ENCODE measurements around the gene MPHOSPH8.

DNA sequence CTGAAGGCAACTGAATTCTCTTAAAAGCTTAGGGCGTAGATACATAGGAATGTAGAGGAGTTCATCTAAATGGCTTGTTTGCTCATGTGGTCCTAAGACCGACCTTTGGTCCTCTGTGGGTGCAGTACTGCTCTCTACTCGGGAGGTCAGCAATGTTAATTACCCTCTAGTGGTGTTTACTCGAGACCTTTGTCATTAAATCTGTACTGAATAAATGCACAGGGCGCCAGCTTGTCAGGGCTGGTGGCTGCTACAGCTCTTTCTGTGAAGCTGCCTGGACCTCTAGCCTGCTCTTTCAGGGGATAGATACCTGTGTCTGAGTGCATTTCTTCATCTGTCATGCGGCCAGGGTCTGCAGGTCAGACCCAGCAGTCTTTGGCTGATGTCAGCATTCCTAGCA is 29.2 kb upstream of the MPHOSPH8 start:
- TF ChIP-seq POLR2A (IDR thresholded peaks at IDR 0.05), result no peak
- TF ChIP-seq, protein P1, sequence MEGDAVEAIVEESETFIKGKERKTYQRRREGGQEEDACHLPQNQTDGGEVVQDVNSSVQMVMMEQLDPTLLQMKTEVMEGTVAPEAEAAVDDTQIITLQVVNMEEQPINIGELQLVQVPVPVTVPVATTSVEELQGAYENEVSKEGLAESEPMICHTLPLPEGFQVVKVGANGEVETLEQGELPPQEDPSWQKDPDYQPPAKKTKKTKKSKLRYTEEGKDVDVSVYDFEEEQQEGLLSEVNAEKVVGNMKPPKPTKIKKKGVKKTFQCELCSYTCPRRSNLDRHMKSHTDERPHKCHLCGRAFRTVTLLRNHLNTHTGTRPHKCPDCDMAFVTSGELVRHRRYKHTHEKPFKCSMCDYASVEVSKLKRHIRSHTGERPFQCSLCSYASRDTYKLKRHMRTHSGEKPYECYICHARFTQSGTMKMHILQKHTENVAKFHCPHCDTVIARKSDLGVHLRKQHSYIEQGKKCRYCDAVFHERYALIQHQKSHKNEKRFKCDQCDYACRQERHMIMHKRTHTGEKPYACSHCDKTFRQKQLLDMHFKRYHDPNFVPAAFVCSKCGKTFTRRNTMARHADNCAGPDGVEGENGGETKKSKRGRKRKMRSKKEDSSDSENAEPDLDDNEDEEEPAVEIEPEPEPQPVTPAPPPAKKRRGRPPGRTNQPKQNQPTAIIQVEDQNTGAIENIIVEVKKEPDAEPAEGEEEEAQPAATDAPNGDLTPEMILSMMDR (IDR thresholded peaks at IDR 0.05), result no peak
